ENCODE results near the gene RASSF8.

The RASSF8 gene

DNA sequence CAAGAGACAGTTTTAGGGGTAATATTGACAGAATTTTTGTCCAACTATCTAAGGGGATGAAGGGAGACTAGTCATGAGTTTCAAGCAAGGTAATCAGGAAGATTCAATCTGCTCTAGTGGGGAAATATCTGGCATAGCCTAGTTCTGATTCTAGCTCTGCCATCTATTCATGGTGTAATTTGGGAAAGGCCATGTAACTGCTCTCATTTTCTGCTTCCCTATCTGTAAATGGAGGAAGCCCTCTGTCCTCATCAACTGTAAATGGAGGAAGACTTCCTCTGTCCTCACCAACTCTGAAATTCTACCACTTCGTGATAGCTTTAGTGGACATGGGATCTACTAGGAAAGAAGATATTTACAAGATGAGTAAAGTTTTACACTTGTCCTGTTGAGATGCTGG lies 128.5 kb downstream of the RASSF8 start:
- peaks cover 10% of the 10 kb centered on the region for H3K4me1 ChIP-seq (ENCODE audit: control insufficient read depth, insufficient read depth, low read length, unreplicated experiment)
- H2AFZ ChIP-seq (ENCODE audit: low read length, unreplicated experiment), result no peak overlapping the region
- H3K27me3 ChIP-seq (ENCODE audit: insufficient read depth, low read length), result no peaks in the 10 kb centered on the region
- H3K79me2 ChIP-seq (ENCODE audit: control insufficient read depth, insufficient read depth, low read length, unreplicated experiment), result no peaks in the 10 kb centered on the region
- H3K36me3 ChIP-seq (ENCODE audit: insufficient read depth, low read length), result no peaks in the 10 kb centered on the region
- no peak overlapping the region for H3K27ac ChIP-seq (ENCODE audit: low read depth, low read length)
- H3K4me3 ChIP-seq (ENCODE audit: low read depth, low read length), result no peak overlapping the region

DNA sequence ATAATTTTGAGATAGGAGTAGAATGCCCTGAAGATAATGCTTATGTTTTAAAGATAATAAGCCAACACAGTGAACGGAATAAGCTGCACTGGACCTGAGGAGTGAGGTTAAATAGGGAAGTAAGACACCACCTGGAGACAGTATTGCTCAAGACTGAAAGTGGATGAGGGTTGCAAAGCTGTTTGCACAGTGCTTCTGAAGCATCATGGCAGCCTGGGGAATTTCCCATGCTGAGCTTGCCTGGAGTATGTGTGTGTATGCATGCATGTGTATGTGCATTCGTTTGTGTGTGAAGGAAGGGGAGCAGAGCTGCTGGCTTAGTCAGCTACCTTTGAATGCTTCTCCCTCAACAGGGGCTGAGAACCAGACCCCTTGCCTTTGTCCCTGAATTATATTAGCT lies 130.5 kb downstream of the RASSF8 start:
- H2AFZ ChIP-seq (ENCODE audit: low read length, unreplicated experiment), result no peak overlapping the region
- H3K27me3 ChIP-seq (ENCODE audit: insufficient read depth, low read length), result no peaks in the 10 kb centered on the region
- H3K27ac ChIP-seq (ENCODE audit: low read depth, low read length), result no peak overlapping the region
- H3K4me3 ChIP-seq (ENCODE audit: low read depth, low read length), result no peak overlapping the region
- no peaks in the 10 kb centered on the region for H3K79me2 ChIP-seq (ENCODE audit: control insufficient read depth, insufficient read depth, low read length, unreplicated experiment)
- no peaks in the 10 kb centered on the region for H3K36me3 ChIP-seq (ENCODE audit: insufficient read depth, low read length)
- H3K4me1 ChIP-seq (ENCODE audit: control insufficient read depth, insufficient read depth, low read length, unreplicated experiment), result peaks cover 10% of the 10 kb centered on the region

DNA sequence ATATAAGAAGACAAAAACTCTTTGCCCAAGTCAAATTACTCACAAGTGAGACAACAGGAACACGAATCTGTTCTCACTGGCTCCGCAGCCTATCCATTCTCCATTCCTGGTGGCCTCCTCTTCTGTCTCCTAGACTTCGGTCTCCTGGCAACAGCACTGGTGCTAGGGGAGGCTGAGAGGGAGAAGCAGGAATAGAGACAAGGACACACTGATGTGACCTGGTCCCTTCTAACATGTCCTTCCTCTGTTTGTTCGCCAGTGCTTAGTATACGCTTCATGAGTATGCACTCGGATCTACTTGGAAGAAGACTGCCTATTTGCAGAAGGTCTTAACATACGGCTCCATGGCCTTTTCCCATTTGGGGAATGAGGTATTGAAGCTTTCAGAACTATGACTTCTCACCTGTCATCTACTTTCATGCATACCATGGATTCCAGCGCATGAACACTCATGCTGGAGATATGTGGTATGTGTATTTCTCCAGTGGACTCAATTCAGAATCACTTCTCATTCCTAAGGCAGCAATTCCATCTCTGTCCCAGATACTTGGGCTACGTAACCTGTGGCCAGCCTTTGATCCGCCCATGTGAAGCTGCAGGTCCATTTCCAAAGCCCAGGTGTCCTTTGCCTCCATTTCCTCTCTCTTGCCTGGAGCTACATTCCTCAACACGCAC lies 132.5 kb downstream of the RASSF8 start:
- no peaks in the 10 kb centered on the region for H3K36me3 ChIP-seq (ENCODE audit: insufficient read depth, low read length)
- no peaks in the 10 kb centered on the region for H3K27me3 ChIP-seq (ENCODE audit: insufficient read depth, low read length)
- H3K4me3 ChIP-seq (ENCODE audit: low read depth, low read length), result no peak overlapping the region
- H2AFZ ChIP-seq (ENCODE audit: low read length, unreplicated experiment), result no peak overlapping the region
- H3K79me2 ChIP-seq (ENCODE audit: control insufficient read depth, insufficient read depth, low read length, unreplicated experiment), result no peaks in the 10 kb centered on the region
- no peak overlapping the region for H3K27ac ChIP-seq (ENCODE audit: low read depth, low read length)
- H3K4me1 ChIP-seq (ENCODE audit: control insufficient read depth, insufficient read depth, low read length, unreplicated experiment), result peaks cover 10% of the 10 kb centered on the region

DNA sequence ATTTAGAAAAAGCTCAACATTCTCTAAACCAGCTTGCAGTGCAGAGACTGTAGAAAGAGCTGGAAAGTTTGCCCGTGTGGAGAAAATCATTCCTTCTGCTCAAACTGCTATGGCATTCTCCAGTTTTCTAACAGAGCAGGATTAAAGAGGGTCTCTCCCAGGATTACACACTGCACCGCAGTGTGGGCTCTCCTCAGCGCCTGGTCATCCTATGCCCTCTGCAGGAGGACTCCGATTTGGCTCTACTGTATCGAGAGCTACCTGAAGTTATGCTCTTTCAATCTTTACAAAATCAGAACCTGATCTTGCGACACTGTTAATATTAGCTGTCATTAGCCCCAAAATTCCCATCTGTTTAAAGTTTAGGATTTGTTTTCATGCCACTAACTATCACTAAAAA lies 133.3 kb downstream of the RASSF8 start:
- Histone ChIP-seq H3K27me3 (ENCODE audit: insufficient read depth, low read length) (no peaks in the 10 kb centered on the region), H3K27ac (ENCODE audit: low read depth, low read length) (no peak overlapping the region), H3K4me3 (ENCODE audit: low read depth, low read length) (no peak overlapping the region), H3K4me1 (ENCODE audit: control insufficient read depth, insufficient read depth, low read length, unreplicated experiment) (peaks cover 10% of the 10 kb centered on the region), H3K36me3 (ENCODE audit: insufficient read depth, low read length) (no peaks in the 10 kb centered on the region), H3K79me2 (ENCODE audit: control insufficient read depth, insufficient read depth, low read length, unreplicated experiment) (no peaks in the 10 kb centered on the region), H2AFZ (ENCODE audit: low read length, unreplicated experiment) (no peak overlapping the region)

GRCh38 chr12:26092346-26093105 lies 134.0 kb downstream of the RASSF8 start:
- Histone ChIP-seq H2AFZ (ENCODE audit: low read length, unreplicated experiment) (no peak overlapping the region), H3K27me3 (ENCODE audit: insufficient read depth, low read length) (no peaks in the 10 kb centered on the region), H3K36me3 (ENCODE audit: insufficient read depth, low read length) (no peaks in the 10 kb centered on the region)

DNA sequence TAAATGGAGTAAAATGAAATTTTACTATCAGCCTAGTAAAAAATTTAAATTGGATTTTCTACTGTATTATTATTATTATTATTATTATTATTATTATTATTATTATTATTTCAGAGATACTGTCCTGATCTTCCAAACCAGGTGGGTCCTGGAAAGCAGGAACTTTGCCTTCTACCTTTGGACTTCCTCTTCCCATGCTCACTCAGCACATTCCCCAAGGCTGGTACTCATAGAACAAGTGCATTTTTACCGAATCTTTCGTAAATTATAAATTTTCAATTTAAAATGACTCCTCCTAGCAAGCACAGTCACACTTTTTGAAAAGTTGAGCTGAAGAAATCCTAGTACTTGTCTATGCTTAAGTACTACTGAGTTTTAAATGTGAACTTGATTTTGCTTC lies 136.7 kb downstream of the RASSF8 start:
- Histone ChIP-seq H3K4me3 (ENCODE audit: low read depth, low read length) (no peak overlapping the region), H3K27ac (ENCODE audit: low read depth, low read length) (no peak overlapping the region), H3K4me1 (ENCODE audit: control insufficient read depth, insufficient read depth, low read length, unreplicated experiment) (peaks cover 14% of the 10 kb centered on the region), H3K79me2 (ENCODE audit: control insufficient read depth, insufficient read depth, low read length, unreplicated experiment) (no peaks in the 10 kb centered on the region), H3K27me3 (ENCODE audit: insufficient read depth, low read length) (no peaks in the 10 kb centered on the region), H2AFZ (ENCODE audit: low read length, unreplicated experiment) (no peak overlapping the region), H3K36me3 (ENCODE audit: insufficient read depth, low read length) (no peaks in the 10 kb centered on the region)

More at GRCh38 chr12:26092346-26093105, 134.0 kb downstream of the RASSF8 start:
- no peak overlapping the region for H3K27ac ChIP-seq (ENCODE audit: low read depth, low read length)
- H3K4me1 ChIP-seq (ENCODE audit: control insufficient read depth, insufficient read depth, low read length, unreplicated experiment), result peaks cover 12% of the 10 kb centered on the region
- H3K4me3 ChIP-seq (ENCODE audit: low read depth, low read length), result no peak overlapping the region
- no peaks in the 10 kb centered on the region for H3K79me2 ChIP-seq (ENCODE audit: control insufficient read depth, insufficient read depth, low read length, unreplicated experiment)

DNA sequence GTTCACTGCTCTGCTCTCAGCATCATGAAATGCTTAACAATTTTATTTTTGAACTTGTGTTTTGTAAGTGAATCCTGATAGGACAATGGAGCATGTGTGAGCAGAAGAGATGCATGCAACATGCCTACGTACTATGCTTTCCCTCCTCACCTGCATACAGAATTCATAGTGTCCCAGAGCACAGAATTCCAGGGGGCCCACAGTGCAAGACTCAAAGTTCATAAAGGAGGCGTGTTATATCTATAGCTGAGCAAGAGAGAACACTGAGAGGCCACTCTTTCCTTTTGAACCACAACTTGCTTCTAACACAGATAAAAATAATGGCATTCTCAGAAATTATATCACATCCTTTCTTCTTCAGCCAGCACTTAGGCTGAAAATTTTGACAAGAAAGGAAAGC lies 137.6 kb downstream of the RASSF8 start:
- Histone ChIP-seq H3K27me3 (ENCODE audit: insufficient read depth, low read length) (no peaks in the 10 kb centered on the region), H3K4me3 (ENCODE audit: low read depth, low read length) (no peak overlapping the region), H3K4me1 (ENCODE audit: control insufficient read depth, insufficient read depth, low read length, unreplicated experiment) (peaks cover 10% of the 10 kb centered on the region), H3K36me3 (ENCODE audit: insufficient read depth, low read length) (no peaks in the 10 kb centered on the region), H2AFZ (ENCODE audit: low read length, unreplicated experiment) (no peak overlapping the region), H3K79me2 (ENCODE audit: control insufficient read depth, insufficient read depth, low read length, unreplicated experiment) (no peaks in the 10 kb centered on the region), H3K27ac (ENCODE audit: low read depth, low read length) (no peak overlapping the region)

- Histone ChIP-seq H3K4me3 (ENCODE audit: low read depth, low read length) (no peak overlapping the region), H3K79me2 (ENCODE audit: control insufficient read depth, insufficient read depth, low read length, unreplicated experiment) (no peaks in the 10 kb centered on the region), H3K27ac (ENCODE audit: low read depth, low read length) (no peak overlapping the region), H3K36me3 (ENCODE audit: insufficient read depth, low read length) (no peaks in the 10 kb centered on the region), H3K27me3 (ENCODE audit: insufficient read depth, low read length) (no peaks in the 10 kb centered on the region), H3K4me1 (ENCODE audit: control insufficient read depth, insufficient read depth, low read length, unreplicated experiment) (peaks cover 4% of the 10 kb centered on the region), H2AFZ (ENCODE audit: low read length, unreplicated experiment) (peak overlapping the region; percentile 58)
Observed at GRCh38 chr12:26097046-26097878, 138.8 kb downstream of the RASSF8 start.

GRCh38 chr12:26100666-26101349 lies 142.3 kb downstream of the RASSF8 start:
- H3K27me3 ChIP-seq (ENCODE audit: insufficient read depth, low read length), result no peaks in the 10 kb centered on the region
- no peaks in the 10 kb centered on the region for H3K79me2 ChIP-seq (ENCODE audit: control insufficient read depth, insufficient read depth, low read length, unreplicated experiment)
- no peak overlapping the region for H2AFZ ChIP-seq (ENCODE audit: low read length, unreplicated experiment)
- peaks cover 4% of the 10 kb centered on the region for H3K4me1 ChIP-seq (ENCODE audit: control insufficient read depth, insufficient read depth, low read length, unreplicated experiment)
- H3K4me3 ChIP-seq (ENCODE audit: low read depth, low read length), result no peak overlapping the region
- no peaks in the 10 kb centered on the region for H3K36me3 ChIP-seq (ENCODE audit: insufficient read depth, low read length)
- no peak overlapping the region for H3K27ac ChIP-seq (ENCODE audit: low read depth, low read length)

DNA sequence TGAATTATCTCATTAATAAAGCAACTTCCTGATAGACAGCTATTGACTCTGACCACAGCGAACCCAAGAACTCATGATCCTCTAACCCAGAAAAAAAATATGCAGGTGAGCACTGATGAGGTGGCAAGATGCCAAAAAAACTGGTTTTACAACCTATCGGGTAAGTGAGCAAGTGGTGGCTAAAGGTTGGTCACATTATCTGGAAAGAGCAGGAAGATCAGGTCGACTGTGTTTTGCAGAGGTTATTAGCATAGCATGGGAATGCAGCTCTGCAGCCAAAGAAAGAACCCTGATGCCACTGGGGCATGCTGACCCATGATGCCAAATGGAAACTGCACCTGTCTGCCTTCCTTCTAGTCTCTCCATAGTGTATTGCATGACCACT lies 142.9 kb downstream of the RASSF8 start:
- no peaks in the 10 kb centered on the region for H3K36me3 ChIP-seq (ENCODE audit: insufficient read depth, low read length)
- H3K27ac ChIP-seq (ENCODE audit: low read depth, low read length), result no peak overlapping the region
- no peaks in the 10 kb centered on the region for H3K27me3 ChIP-seq (ENCODE audit: insufficient read depth, low read length)
- peaks cover 4% of the 10 kb centered on the region for H3K4me1 ChIP-seq (ENCODE audit: control insufficient read depth, insufficient read depth, low read length, unreplicated experiment)
- H2AFZ ChIP-seq (ENCODE audit: low read length, unreplicated experiment), result no peak overlapping the region
- no peaks in the 10 kb centered on the region for H3K79me2 ChIP-seq (ENCODE audit: control insufficient read depth, insufficient read depth, low read length, unreplicated experiment)
- no peak overlapping the region for H3K4me3 ChIP-seq (ENCODE audit: low read depth, low read length)
